NT2/D1 (cell line): ENCODE results near the gene FGF11.

ENCODE experiments used
- SUZ12 ChIP-seq: IDR thresholded peaks from 2 replicates; pipeline ENCODE4 v1.6.1; 2011; ENCODE audit not compliant: insufficient read length, insufficient read depth; ENCODE audit errors: extremely low read depth
- YY1 ChIP-seq: IDR thresholded peaks from 2 replicates; pipeline ENCODE4 v1.6.1; 2011; ENCODE audit not compliant: insufficient read length, insufficient read depth

DNA sequence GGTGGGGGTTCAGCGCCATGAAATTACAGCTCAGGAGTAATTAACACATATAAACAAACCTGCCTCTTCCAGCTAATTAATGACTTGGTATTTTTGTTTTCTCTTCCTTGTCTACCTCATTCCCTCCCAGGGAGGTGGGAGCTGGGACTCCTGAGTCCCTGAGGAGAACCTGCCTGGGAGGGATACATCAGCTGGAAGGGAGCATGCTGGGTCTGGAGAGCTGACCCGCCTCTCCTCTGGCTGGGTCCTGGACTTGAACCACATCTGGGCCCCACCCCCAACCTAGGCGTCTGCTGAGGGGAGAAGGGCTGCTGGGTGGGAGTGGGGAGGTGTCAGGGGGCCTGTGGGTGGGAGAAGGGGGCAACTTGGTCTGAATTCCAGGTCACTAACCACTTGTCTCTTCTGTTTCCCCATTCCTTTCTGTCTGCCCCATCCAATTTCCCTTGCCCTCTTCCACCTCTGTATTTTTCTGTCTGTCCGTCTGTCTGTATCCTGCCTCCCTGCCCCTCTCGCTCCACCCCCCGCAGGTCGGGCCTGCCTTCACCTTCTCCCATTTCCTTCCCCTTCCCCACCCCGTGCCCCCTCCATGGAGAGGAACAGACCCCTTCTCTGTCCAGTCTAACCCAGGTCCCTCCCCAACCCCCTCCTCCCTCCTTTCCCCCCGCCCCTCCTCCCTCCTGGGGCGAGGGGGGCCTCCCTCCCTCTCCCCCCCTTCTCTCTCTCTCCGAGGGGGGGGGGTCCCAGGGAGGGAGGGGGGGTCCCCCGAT, 31.6 kb upstream of the FGF11 start, which contains the start of gene NLGN2:
- TF ChIP-seq SUZ12 (no peak), YY1 (no peak)
